NCI-H82 treated with DMSO at 0.1 percent for 48 hours (cell line): ENCODE data around the gene CRABP2.

ENCODE experiments used
- DNase-seq: peaks from one replicate; lab custom pipeline; 2025; ENCODE audit not compliant: unreplicated experiment; lab: John Stamatoyannopoulos, UW

CRABP2 gene

DNA sequence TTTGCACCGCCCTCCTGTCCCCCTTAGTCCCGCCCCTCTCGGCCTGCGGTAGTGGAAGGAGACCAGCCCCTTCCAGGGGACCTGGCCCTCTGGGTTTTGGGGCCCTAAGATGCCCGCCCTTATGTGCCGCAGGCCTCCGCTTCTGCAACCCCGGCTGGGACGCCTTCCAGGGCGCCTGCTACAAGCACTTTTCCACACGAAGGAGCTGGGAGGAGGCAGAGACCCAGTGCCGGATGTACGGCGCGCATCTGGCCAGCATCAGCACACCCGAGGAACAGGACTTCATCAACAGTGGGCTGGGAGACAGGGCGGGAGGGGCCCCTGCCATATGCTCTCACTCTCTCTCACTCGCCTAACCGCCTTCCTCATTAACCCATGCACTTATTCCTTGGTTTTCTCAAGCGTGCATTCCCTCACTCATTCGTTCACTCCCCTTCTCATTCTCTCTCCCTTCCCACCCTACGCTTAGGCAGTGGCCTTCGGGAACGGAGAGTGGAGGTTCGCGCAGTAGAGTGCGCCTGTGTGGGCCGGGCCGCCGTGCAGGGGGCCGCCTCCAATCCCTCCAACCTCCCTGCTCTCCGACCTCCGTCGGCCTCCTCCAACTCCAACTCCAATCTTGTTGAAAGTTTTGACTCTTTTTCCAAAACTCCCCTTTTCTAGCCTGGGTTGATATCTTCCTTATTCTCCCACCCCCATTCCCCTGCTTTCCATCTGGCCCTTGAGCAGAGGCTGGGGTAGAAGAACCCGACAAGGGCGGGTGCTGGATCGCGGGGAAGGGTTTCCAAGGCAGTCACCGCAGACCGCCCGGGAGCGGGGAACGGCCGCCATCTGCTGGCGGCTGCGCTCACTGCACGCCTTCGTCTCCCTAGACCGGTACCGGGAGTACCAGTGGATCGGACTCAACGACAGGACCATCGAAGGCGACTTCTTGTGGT is 48.3 kb downstream of the CRABP2 start:
- peak; percentile 58 for DNase-seq

DNA sequence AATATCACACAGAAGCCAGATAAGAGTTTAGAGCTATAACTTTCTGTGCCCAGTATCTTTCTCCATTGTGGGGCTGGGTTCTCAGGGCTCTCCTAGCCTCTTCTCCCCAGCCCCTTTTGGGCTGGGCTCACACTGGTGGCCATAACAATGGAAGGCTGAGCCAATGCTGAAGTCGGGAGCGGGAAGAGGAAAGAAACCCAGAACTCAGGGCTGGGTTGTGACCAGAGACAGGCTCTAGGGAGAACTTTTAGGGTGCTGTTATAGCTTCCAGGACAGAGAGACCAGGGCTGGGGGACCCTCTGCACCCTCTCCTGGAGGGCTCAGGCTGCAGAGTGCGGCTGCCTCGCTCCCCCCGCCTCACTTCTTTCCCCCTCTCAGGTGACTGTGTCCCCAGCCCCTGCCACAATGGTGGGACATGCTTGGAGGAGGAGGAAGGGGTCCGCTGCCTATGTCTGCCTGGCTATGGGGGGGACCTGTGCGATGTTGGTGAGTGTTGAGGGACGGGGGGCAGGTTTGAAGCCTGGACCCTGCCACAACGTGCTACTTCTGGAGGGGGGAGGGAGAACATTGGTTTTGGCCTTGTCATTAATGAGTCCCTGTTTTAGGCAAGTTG is 49.4 kb downstream of the CRABP2 start:
- no peak for DNase-seq

DNA sequence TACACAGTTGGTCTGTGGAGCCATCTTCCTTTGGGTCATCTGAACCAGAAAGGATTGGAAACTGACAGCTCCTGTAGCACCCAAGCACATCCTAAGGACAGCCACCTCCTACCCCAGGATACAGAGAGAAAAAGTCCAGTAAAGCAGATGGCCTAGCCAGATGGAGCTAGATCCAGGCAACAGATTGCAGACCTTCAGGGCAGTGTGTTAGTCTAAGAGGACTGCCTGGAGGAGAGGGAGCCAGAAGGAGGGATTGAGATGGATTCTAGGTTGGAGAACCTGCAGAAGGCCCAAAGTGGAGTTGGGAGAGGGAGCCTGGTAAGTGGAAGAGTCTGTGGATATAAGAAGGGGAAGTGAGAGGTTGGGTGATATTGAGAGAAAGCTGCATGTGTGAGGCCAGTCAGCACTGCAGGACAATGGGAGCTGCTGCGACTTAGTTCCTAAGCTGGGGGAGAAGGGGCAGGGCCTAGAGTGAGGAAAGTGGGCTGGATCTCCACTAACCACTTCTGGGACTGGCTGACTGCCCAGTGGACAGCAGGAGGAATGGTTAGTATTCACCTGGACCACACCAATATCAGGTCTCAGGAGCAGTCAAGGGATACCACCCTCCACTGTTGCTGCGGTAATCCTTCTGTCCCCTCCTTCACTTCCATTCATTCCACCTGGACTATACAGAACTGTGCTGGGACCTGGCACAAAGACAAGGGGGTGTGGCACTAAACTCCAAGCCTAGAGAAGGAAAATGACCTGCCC is 50.1 kb downstream of the CRABP2 start:
- DNase-seq: peak; percentile 67

DNA sequence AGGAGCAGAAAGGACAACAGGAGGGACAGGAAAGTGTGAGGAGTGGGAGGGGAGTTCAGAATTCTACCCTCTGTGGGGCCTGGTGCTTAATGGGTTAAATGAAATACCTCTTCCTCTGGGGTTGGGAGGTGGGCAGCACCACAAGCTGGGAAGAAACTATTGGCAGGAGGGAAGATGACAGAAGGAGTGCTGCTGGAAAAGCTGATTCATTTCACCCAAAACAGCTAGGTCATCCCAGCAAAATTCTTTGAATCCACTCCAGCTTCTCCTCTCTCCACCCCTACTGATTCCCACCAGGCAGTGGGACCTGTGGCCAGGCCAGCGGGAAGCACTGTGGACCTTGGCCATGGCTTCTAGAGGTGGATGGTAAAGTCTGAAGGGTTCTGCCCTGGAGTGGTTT is 50.7 kb downstream of the CRABP2 start:
- DNase-seq: no peak

DNA sequence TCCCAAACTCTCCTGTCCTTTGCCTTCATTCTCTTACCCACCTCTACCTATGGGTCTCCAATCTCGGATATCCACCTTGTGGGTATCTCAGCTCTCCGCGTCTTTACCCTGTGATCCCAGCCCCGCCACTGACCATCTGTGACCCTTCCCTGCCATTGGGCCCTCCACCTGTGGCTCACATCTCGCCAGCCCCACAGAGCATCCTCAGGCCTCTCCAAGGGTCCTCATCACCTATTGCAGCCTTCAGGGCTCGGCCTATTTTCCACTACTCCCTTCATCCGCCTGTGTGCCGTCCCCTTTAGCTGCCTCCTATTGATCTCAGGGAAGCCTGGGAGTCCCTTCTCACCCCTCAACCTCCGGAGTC is 52.4 kb downstream of the CRABP2 start:
- DNase-seq: no peak

DNA sequence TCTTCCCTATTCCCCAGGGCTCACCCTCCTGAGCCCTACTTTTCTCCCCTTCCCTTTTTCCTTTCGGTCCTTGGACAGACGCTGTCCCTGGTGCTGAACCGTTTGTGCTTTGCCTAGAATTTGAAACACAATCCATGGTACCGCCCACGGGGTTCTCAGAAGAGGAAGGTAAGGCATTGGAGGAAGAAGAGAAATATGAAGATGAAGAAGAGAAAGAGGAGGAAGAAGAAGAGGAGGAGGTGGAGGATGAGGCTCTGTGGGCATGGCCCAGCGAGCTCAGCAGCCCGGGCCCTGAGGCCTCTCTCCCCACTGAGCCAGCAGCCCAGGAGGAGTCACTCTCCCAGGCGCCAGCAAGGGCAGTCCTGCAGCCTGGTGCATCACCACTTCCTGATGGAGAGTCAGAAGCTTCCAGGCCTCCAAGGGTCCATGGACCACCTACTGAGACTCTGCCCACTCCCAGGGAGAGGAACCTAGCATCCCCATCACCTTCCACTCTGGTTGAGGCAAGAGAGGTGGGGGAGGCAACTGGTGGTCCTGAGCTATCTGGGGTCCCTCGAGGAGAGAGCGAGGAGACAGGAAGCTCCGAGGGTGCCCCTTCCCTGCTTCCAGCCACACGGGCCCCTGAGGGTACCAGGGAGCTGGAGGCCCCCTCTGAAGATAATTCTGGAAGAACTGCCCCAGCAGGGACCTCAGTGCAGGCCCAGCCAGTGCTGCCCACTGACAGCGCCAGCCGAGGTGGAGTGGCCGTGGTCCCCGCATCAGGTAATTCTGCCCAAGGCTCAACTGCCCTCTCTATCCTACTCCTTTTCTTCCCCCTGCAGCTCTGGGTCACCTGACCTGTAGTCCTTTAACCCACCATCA is 53.0 kb downstream of the CRABP2 start:
- DNase-seq: no peak
